ENCODE measurements around the gene TP53I3.

- TF ChIP-seq, protein P1, sequence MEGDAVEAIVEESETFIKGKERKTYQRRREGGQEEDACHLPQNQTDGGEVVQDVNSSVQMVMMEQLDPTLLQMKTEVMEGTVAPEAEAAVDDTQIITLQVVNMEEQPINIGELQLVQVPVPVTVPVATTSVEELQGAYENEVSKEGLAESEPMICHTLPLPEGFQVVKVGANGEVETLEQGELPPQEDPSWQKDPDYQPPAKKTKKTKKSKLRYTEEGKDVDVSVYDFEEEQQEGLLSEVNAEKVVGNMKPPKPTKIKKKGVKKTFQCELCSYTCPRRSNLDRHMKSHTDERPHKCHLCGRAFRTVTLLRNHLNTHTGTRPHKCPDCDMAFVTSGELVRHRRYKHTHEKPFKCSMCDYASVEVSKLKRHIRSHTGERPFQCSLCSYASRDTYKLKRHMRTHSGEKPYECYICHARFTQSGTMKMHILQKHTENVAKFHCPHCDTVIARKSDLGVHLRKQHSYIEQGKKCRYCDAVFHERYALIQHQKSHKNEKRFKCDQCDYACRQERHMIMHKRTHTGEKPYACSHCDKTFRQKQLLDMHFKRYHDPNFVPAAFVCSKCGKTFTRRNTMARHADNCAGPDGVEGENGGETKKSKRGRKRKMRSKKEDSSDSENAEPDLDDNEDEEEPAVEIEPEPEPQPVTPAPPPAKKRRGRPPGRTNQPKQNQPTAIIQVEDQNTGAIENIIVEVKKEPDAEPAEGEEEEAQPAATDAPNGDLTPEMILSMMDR (IDR thresholded peaks at IDR 0.05 in 2 of 3, conservative IDR thresholded peaks at IDR 0.05 in 1 of 3; ENCODE audit: borderline replicate concordance in 1 of 3, insufficient read depth in 1 of 3, low read depth in 2 of 3, low read length in 2 of 3): no peak
- TF ChIP-seq SP1 (IDR thresholded peaks at IDR 0.05; ENCODE audit: low read depth) (no peak), ATF3 (IDR thresholded peaks at IDR 0.05) (no peak), RAD21 (IDR thresholded peaks at IDR 0.05; ENCODE audit: low read depth) (no peak), EZH2 (IDR thresholded peaks at IDR 0.05) (no peak), SIN3A (IDR thresholded peaks at IDR 0.05; ENCODE audit: low read depth) (no peak), POLR2A (IDR thresholded peaks at IDR 0.05; ENCODE audit: borderline replicate concordance, extremely low read depth, insufficient read depth, insufficient read length) (no peak), CEBPB (IDR thresholded peaks at IDR 0.05; ENCODE audit: low read depth) (no peak), EZH2phosphoT487 (IDR thresholded peaks at IDR 0.05; ENCODE audit: borderline replicate concordance) (no peak), POLR2AphosphoS5 (IDR thresholded peaks at IDR 0.05; ENCODE audit: low read depth, low read length) (peak; percentile 33), YY1 (IDR thresholded peaks at IDR 0.05; ENCODE audit: extremely low read depth, insufficient replicate concordance, low read depth, low read length) (peak; percentile 71), TCF7L2 (IDR thresholded peaks at IDR 0.05; ENCODE audit: borderline replicate concordance, extremely low read depth, insufficient read depth, insufficient read length) (no peak)
- TF ChIP-seq, protein P2, sequence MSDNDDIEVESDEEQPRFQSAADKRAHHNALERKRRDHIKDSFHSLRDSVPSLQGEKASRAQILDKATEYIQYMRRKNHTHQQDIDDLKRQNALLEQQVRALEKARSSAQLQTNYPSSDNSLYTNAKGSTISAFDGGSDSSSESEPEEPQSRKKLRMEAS (IDR thresholded peaks at IDR 0.05): no peak
Measured at GRCh38 chr2:24083567-24084385, 858 bp downstream of the TP53I3 start.
